SHP77 (cell line): ENCODE results near the gene BRIX1.
"Not testable (repeated sequence)": the region's sequence is repeated elsewhere in the genome, so short reads cannot be mapped to it uniquely, and the experiment has no call there.

Experiments
- DNase-seq, 2 experiments: peaks; one replicate each; lab custom pipeline; 2025; lab: John Stamatoyannopoulos, UW

Gene BRIX1

DNA sequence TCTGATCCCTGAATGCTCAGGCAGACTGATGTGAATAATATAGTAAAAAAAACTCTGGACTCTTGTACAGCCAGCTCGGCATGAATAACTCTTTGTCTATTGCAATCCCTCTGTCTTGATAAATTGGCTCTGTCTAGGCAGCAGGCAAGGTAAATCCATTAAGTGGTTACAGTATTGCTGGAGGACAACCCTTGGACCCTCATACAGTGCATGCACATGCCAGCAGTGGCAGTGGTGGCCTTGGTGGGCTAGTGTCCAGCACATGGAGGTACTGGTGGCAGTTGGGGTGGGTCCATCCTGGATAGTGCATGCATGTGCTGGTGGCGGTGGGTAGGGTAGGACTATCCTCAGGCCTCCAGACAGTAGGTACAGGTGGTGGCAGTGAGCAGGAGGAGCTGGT lies 52.7 kb downstream of the BRIX1 start:
- no peak for DNase-seq

GRCh38 chr5:34970552-34970951 lies 55.0 kb downstream of the BRIX1 start:
- no peak for DNase-seq

DNA sequence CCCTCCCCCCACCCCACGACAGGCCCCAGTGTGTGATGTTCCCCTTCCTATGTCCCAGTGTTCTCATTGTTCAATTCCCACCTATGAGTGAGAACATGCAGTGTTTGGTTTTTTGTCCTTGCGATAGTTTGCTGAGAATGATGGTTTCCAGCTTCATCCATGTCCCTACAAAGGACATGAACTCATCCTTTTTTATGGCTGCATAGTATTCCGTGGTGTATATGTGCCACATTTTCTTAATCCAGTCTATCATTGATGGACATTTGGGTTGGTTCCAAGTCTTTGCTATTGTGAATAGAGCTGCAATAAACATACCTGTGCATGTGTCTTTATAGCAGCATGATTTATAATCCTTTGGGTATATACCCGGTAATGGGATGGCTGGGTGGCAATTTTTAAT lies 56.1 kb downstream of the BRIX1 start:
- DNase-seq: not testable (repeated sequence)
